ENCODE results near the gene DDX6.
"Not testable (repeated sequence)": the region's sequence is repeated elsewhere in the genome, so short reads cannot be mapped to it uniquely, and the experiment has no call there.

The DDX6 gene

DNA sequence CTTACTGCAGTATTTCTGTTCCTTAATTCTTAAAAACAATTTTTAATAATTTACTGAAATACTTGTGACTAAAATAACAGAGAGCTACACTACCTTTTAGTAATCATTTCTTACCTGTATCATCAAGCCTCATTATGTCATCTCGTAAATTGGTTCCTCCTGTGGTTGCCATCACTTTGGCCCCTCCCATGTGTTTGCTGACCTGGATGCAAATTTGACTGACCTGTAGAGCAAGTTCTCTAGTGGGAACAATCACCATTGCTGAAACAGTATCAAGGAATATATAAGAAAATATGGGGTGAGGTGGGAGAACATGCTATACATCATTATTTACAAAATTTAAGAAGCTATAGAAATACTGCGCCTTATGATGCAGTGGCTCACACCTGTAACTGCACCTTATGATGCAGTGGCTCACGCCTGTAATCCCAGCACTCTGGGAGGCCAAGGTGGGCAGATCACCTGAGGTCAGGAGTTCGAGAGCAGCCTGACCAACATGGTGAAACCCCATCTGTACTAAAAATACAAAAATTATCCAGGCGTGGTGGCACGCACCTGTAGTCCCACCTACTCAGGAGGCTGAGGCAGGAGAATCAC is 25.8 kb downstream of the DDX6 start:
- not testable (repeated sequence) for H3K27ac ChIP-seq (ENCODE audit: insufficient read depth in 1 of 2, low read depth in 1 of 2, low read length in 2 of 2, poor library complexity in 1 of 2, severe bottlenecking in 2 of 2); H3K9me3 ChIP-seq (ENCODE audit: control extremely low read depth in 1 of 5, control insufficient read depth in 4 of 5, insufficient read depth in 2 of 5, low read depth in 1 of 5, low read length in 4 of 5); H3K4me3 ChIP-seq (ENCODE audit: control insufficient read depth in 1 of 7, extremely low read depth in 1 of 7, insufficient read depth in 4 of 7, low read depth in 2 of 7, low read length in 6 of 7); H3K4me1 ChIP-seq (ENCODE audit: control extremely low read depth in 1 of 4, control insufficient read depth in 4 of 4, insufficient read depth in 4 of 4, low read length in 3 of 4); H3K27me3 ChIP-seq (replicated peaks in 2 of 5; ENCODE audit: control insufficient read depth in 4 of 5, insufficient read depth in 5 of 5, low read length in 4 of 5); DNase-seq
- ChIA-PET POLR2A (interaction anchor here (0.8 kb wide), 1 partner anchor 12 kb away, joined by 3 read pairs; no protein-coding TSS in a partner anchor), CTCF (interaction anchor here (0.6 to 1.1 kb wide), 2 partner anchors 21 to 75 kb away, joined by 3 read pairs; no protein-coding TSS in a partner anchor)
- 94% methylated on average over 4 of the region's 6 CpGs for WGBS (ENCODE audit: insufficient coverage)
- H3K36me3 ChIP-seq (ENCODE audit: control insufficient read depth in 4 of 4, insufficient read depth in 4 of 4, low read length in 3 of 4), result peaks cover 11 to 73% (median 35%) of the 10 kb centered on the region in 4 experiments

DNA sequence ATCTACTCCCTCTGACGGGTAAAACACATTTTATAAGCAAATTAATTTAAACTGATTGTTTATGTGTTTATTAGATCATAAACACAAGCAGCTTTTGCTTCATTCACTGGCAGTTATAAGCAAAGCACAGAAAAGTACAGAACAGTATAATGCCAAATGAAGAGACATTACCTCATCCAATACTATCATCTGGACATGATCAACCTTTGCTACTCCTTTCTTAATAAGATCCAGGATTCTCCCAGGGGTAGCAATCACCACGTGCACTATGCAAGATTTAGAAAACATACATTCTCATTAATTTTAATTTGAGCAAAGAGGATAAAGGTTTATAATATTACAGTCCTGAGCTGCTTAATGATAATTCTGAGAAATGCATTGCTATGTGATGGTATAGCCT is 27.9 kb downstream of the DDX6 start:
- WGBS (ENCODE audit: insufficient coverage), result no CpG with 5 or more reads among the region's 2 CpGs
- Histone ChIP-seq H3K4me1 (ENCODE audit: control extremely low read depth in 1 of 4, control insufficient read depth in 4 of 4, insufficient read depth in 4 of 4, low read length in 3 of 4) (no peaks in the 10 kb centered on the region), H3K9me3 (ENCODE audit: control extremely low read depth in 1 of 5, control insufficient read depth in 4 of 5, insufficient read depth in 2 of 5, low read depth in 1 of 5, low read length in 4 of 5) (no peaks in the 10 kb centered on the region), H3K27ac (ENCODE audit: insufficient read depth in 1 of 2, low read depth in 1 of 2, low read length in 2 of 2, poor library complexity in 1 of 2, severe bottlenecking in 2 of 2) (no peak overlapping the region), H3K36me3 (ENCODE audit: control insufficient read depth in 4 of 4, insufficient read depth in 4 of 4, low read length in 3 of 4) (peaks cover 16 to 87% (median 49%) of the 10 kb centered on the region in 4 experiments), H3K4me3 (ENCODE audit: control insufficient read depth in 1 of 7, extremely low read depth in 1 of 7, insufficient read depth in 4 of 7, low read depth in 2 of 7, low read length in 6 of 7) (no peak overlapping the region), H3K27me3 (replicated peaks in 2 of 5; ENCODE audit: control insufficient read depth in 4 of 5, insufficient read depth in 5 of 5, low read length in 4 of 5) (no peaks in the 10 kb centered on the region)
- DNase-seq, result no peak
- ChIA-PET CTCF (interaction anchor here (0.8 to 1.3 kb wide), 2 partner anchors 29 to 47 kb away, joined by 3 read pairs; no protein-coding TSS in a partner anchor), POLR2A (interaction anchor here (1.0 kb wide), 1 partner anchor 39 kb away, joined by 4 read pairs; no protein-coding TSS in a partner anchor)

DNA sequence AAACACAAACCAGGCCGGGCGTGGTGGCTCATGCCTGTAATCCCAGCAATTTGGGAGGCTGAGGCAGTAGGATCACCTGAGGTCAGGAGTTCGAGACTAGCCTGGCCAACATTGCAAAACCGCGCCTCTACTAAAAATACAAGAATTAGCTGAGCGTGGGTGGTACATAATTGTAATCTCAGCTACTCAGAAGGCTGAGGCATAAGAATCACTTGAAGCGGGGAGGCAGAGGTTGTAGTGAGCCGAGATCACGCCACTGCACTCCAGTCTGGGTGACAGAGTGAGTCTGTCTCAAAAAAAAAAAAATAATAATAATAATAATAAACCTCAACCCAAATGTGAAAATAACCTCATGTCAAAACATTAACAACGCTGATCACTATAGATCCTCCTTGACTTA is 29.0 kb downstream of the DDX6 start:
- H3K27me3 ChIP-seq (replicated peaks in 2 of 5; ENCODE audit: control insufficient read depth in 4 of 5, insufficient read depth in 5 of 5, low read length in 4 of 5); H3K9me3 ChIP-seq (ENCODE audit: control extremely low read depth in 1 of 5, control insufficient read depth in 4 of 5, insufficient read depth in 2 of 5, low read depth in 1 of 5, low read length in 4 of 5); POLR2A ChIA-PET; H3K27ac ChIP-seq (ENCODE audit: insufficient read depth in 1 of 2, low read depth in 1 of 2, low read length in 2 of 2, poor library complexity in 1 of 2, severe bottlenecking in 2 of 2); DNase-seq; H3K4me1 ChIP-seq (ENCODE audit: control extremely low read depth in 1 of 4, control insufficient read depth in 4 of 4, insufficient read depth in 4 of 4, low read length in 3 of 4); H3K4me3 ChIP-seq (ENCODE audit: control insufficient read depth in 1 of 7, extremely low read depth in 1 of 7, insufficient read depth in 4 of 7, low read depth in 2 of 7, low read length in 6 of 7): not testable (repeated sequence)
- CTCF ChIA-PET, result interaction anchor here (1.0 to 1.7 kb wide), 2 partner anchors 7 to 71 kb away, joined by 3 to 4 read pairs; no protein-coding TSS in a partner anchor
- peaks cover 16 to 87% (median 49%) of the 10 kb centered on the region in 4 experiments for H3K36me3 ChIP-seq (ENCODE audit: control insufficient read depth in 4 of 4, insufficient read depth in 4 of 4, low read length in 3 of 4)
- 98% methylated on average over 7 of the region's 10 CpGs for WGBS (ENCODE audit: insufficient coverage)

DNA sequence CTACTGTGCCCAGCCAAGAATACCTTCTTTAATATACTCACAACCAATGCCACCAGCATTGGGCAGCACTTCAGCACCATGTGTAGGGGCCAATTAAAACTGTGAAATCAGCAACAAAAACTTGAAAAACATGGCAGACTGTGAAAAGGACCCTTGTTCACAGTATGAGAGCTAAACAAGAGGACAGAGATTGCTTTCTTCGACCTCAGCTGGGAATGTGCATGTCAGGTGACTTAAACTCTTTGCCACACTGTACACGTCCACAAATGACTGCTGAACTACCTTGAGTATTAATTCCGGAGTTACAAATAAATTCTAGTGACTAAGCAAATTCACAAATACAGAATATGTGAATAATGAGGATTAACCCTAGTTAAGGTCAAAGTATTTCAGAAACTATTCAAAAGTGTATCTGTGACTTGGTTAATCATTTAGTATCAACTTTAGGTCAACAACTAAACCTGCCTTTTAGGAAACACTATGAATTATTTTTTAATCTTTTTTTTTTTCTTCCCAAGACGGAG is 33.0 kb downstream of the DDX6 start:
- WGBS (ENCODE audit: insufficient coverage), result 100% methylated on average over 1 of the region's 4 CpGs
- H3K36me3 ChIP-seq (ENCODE audit: control insufficient read depth in 4 of 4, insufficient read depth in 4 of 4, low read length in 3 of 4), result peaks cover 36 to 95% (median 70%) of the 10 kb centered on the region in 4 experiments
- CTCF ChIA-PET, result interaction anchor here (1.0 to 1.1 kb wide), 3 partner anchors 14 to 199 kb away, joined by 3 read pairs; no protein-coding TSS in a partner anchor
- H3K4me1 ChIP-seq (ENCODE audit: control extremely low read depth in 1 of 4, control insufficient read depth in 4 of 4, insufficient read depth in 4 of 4, low read length in 3 of 4), result no peaks in the 10 kb centered on the region
- no peak overlapping the region for H3K4me3 ChIP-seq (ENCODE audit: control insufficient read depth in 1 of 7, extremely low read depth in 1 of 7, insufficient read depth in 4 of 7, low read depth in 2 of 7, low read length in 6 of 7)
- no peaks in the 10 kb centered on the region for H3K27me3 ChIP-seq (replicated peaks in 2 of 5; ENCODE audit: control insufficient read depth in 4 of 5, insufficient read depth in 5 of 5, low read length in 4 of 5)
- POLR2A ChIA-PET, result interaction anchor here (0.7 kb wide), 1 partner anchor 9 kb away, joined by 3 read pairs; no protein-coding TSS in a partner anchor
- H3K27ac ChIP-seq (ENCODE audit: insufficient read depth in 1 of 2, low read depth in 1 of 2, low read length in 2 of 2, poor library complexity in 1 of 2, severe bottlenecking in 2 of 2), result no peak overlapping the region
- no peaks in the 10 kb centered on the region for H3K9me3 ChIP-seq (ENCODE audit: control extremely low read depth in 1 of 5, control insufficient read depth in 4 of 5, insufficient read depth in 2 of 5, low read depth in 1 of 5, low read length in 4 of 5)
- no peak for DNase-seq

DNA sequence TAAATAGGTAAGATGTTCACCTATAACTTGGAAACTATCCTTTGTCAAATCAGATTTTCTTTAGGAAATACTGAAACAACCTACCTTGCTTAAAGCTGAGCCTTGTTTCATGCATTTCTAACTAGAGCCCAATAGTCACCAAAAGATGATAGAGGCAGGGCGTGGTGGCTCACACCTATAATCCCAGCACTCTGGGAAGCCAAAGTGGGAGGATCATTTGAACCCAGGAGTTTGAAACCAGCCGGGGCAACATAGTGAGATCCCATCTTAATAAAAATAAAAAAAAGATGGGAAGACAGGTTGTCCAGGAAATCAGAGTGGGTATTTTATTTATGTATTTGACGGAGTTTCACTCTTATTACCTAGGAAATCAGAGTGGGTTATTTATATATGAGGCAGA is 38.3 kb downstream of the DDX6 start:
- CTCF ChIA-PET, result interaction anchor here (4.7 kb wide), 1 partner anchor 64 kb away, joined by 22 read pairs; no protein-coding TSS in a partner anchor
- H3K27ac ChIP-seq (ENCODE audit: insufficient read depth in 1 of 2, low read depth in 1 of 2, low read length in 2 of 2, poor library complexity in 1 of 2, severe bottlenecking in 2 of 2), result no peak overlapping the region
- POLR2A ChIA-PET, result interaction anchor here (0.7 kb wide), 2 partner anchors 14 to 1772 kb away, joined by 3 to 4 read pairs; no protein-coding TSS in a partner anchor
- DNase-seq, result no peak
- WGBS (ENCODE audit: insufficient coverage), result no CpG with 5 or more reads among the region's 3 CpGs
- peaks cover 25 to 81% (median 64%) of the 10 kb centered on the region in 4 experiments for H3K36me3 ChIP-seq (ENCODE audit: control insufficient read depth in 4 of 4, insufficient read depth in 4 of 4, low read length in 3 of 4)
- H3K27me3 ChIP-seq (replicated peaks in 2 of 5; ENCODE audit: control insufficient read depth in 4 of 5, insufficient read depth in 5 of 5, low read length in 4 of 5), result no peaks in the 10 kb centered on the region
- no peak overlapping the region for H3K4me3 ChIP-seq (ENCODE audit: control insufficient read depth in 1 of 7, extremely low read depth in 1 of 7, insufficient read depth in 4 of 7, low read depth in 2 of 7, low read length in 6 of 7)
- H3K9me3 ChIP-seq (ENCODE audit: control extremely low read depth in 1 of 5, control insufficient read depth in 4 of 5, insufficient read depth in 2 of 5, low read depth in 1 of 5, low read length in 4 of 5), result no peaks in the 10 kb centered on the region
- H3K4me1 ChIP-seq (ENCODE audit: control extremely low read depth in 1 of 4, control insufficient read depth in 4 of 4, insufficient read depth in 4 of 4, low read length in 3 of 4), result no peaks in the 10 kb centered on the region

DNA sequence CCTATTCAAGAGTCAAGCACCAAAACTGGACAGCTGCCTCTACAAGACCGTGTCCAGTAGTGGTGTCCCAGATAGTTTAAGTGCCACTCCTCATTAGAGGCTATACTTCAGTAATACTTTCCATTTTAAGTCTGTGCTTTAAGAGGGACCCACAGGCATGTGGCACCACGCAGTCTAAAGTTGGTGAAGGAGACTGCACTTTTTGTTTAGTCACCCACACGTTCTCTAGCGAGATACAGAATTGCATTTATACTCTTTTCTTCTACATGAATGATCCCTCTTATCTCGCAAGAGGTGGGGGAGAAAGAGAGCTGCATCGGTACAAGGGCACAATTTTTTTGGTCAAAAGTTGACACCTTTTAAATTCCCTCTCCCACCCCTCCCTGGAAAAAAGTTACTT is 41.5 kb downstream of the DDX6 start:
- DNase-seq, result no peak
- H3K36me3 ChIP-seq (ENCODE audit: control insufficient read depth in 4 of 4, insufficient read depth in 4 of 4, low read length in 3 of 4), result peaks cover 10 to 54% (median 43%) of the 10 kb centered on the region in 4 experiments
- H3K27me3 ChIP-seq (replicated peaks in 2 of 5; ENCODE audit: control insufficient read depth in 4 of 5, insufficient read depth in 5 of 5, low read length in 4 of 5), result no peaks in the 10 kb centered on the region
- CTCF ChIA-PET, result interaction anchor here (1.2 to 4.7 kb wide), 3 partner anchors 25 to 60 kb away, joined by 3 to 22 read pairs (median 5); no protein-coding TSS in a partner anchor
- no peaks in the 10 kb centered on the region for H3K9me3 ChIP-seq (ENCODE audit: control extremely low read depth in 1 of 5, control insufficient read depth in 4 of 5, insufficient read depth in 2 of 5, low read depth in 1 of 5, low read length in 4 of 5)
- 95% methylated on average over 4 of the region's 6 CpGs for WGBS (ENCODE audit: insufficient coverage)
- H3K27ac ChIP-seq (ENCODE audit: insufficient read depth in 1 of 2, low read depth in 1 of 2, low read length in 2 of 2, poor library complexity in 1 of 2, severe bottlenecking in 2 of 2), result no peak overlapping the region
- H3K4me1 ChIP-seq (ENCODE audit: control extremely low read depth in 1 of 4, control insufficient read depth in 4 of 4, insufficient read depth in 4 of 4, low read length in 3 of 4), result no peaks in the 10 kb centered on the region
- no peak overlapping the region for H3K4me3 ChIP-seq (ENCODE audit: control insufficient read depth in 1 of 7, extremely low read depth in 1 of 7, insufficient read depth in 4 of 7, low read depth in 2 of 7, low read length in 6 of 7)
- POLR2A ChIA-PET, result no interaction called here

DNA sequence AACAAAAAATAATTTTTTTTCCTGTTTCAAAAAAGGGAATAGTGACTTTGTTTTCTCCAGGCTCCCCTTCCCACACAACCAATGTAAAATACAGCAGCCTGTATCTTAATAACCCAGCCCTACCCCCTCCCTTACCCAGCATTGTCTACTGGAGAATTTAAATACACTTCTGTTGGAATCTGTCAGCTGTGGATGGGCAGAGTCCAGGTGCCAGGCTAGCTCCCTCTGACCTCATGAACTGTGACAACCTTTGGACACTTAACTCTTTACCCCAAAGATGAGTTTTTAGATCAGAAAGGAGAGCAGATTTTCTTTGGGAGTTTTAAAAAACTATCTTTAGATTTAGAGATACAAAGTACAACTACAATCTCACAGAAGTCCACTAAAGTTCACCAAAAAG is 42.9 kb downstream of the DDX6 start:
- POLR2A ChIA-PET, result no interaction called here
- Histone ChIP-seq H3K4me1 (ENCODE audit: control extremely low read depth in 1 of 4, control insufficient read depth in 4 of 4, insufficient read depth in 4 of 4, low read length in 3 of 4) (no peaks in the 10 kb centered on the region), H3K27me3 (replicated peaks in 2 of 5; ENCODE audit: control insufficient read depth in 4 of 5, insufficient read depth in 5 of 5, low read length in 4 of 5) (no peaks in the 10 kb centered on the region), H3K9me3 (ENCODE audit: control extremely low read depth in 1 of 5, control insufficient read depth in 4 of 5, insufficient read depth in 2 of 5, low read depth in 1 of 5, low read length in 4 of 5) (no peaks in the 10 kb centered on the region), H3K4me3 (ENCODE audit: control insufficient read depth in 1 of 7, extremely low read depth in 1 of 7, insufficient read depth in 4 of 7, low read depth in 2 of 7, low read length in 6 of 7) (no peak overlapping the region), H3K27ac (ENCODE audit: insufficient read depth in 1 of 2, low read depth in 1 of 2, low read length in 2 of 2, poor library complexity in 1 of 2, severe bottlenecking in 2 of 2) (no peak overlapping the region), H3K36me3 (ENCODE audit: control insufficient read depth in 4 of 4, insufficient read depth in 4 of 4, low read length in 3 of 4) (peaks cover 0 to 42% (median 32%) of the 10 kb centered on the region in 4 experiments)
- no peak for DNase-seq
- CTCF ChIA-PET, result interaction anchor here (1.0 kb wide), 1 partner anchor 58 kb away, joined by 3 read pairs; no protein-coding TSS in a partner anchor
